ENCODE measurements around the gene ANKRD11. TPM values are rescaled to one million over a fixed set of nuclear protein-coding genes. Genes with fewer than 3 reads are reported as not detected.
A peak's percentile ranks its signal among the peaks of the same experiment; 100 is the strongest.

ANKRD11 gene
- polyA plus RNA-seq, 1 donor: 105 TPM

DNA sequence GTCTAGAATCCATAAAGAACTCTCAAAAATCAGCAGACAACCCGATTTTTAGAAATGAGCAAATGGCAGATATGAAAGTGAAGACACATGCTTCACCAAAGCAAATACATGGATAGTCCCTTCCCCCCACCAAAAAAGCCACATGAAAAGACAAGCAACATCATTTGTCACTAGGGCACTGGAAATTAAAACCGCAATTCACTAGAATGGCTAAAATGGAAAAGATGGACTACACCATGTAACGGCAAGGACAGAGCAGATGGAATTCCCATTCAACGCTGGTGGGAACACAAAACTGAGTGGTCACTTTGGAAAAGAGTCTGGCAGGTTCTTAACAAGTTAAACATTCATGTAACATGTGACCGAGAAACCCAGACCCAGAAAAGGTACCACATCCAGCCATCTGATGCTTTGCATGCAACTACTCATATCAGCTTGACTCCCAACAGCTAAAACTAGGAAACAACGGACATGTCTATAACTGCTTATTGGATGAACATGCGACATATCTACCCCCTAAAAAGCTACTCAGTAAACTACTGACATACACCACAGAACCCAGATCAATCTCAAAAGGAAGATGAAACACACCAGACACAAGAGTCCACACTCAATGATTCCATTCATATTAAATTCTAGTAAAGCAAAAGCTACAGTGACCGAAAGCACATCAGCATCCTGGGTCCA, 140.3 kb downstream of the ANKRD11 start:
- DNase-seq: no peak

DNA sequence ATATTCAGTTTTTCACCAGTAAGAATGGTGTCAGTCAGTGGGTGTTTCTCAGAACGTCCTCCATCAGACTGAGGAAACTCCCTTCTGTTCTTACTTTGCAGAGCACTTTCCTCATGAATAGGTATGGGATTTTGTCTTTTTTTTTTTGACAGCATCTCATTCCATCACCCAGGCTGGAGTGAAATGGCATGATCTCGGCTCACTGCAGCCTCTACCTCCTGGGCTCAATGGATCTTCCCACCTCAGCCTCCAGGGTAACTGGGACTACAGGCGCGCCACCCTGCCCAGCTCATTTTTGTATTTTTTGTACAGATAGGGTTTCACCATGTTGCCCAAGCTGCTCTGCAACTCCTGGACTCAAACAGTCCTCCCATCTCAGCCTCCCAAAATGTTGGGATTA, 142.6 kb downstream of the ANKRD11 start:
- DNase-seq: no peak

DNA sequence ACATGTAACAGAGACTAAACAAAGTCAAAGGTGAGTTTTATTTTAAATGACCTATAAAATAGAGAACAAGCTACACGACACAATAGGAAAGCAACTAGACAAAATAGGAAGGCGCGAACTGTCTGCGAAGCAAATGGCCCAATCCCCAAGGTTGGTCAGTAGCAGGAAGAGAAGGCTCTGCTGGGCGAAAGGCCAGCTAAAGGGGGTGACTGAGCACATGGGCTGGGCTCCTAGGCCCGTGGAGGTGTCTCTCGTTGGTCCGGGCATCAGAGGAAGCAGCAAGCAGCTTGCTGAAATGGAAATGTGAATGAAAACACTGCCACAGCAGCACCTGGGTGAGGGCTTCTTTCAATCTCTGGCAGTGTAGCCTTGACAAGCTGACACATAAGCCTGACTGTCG, 143.5 kb downstream of the ANKRD11 start:
- DNase-seq: no peak

DNA sequence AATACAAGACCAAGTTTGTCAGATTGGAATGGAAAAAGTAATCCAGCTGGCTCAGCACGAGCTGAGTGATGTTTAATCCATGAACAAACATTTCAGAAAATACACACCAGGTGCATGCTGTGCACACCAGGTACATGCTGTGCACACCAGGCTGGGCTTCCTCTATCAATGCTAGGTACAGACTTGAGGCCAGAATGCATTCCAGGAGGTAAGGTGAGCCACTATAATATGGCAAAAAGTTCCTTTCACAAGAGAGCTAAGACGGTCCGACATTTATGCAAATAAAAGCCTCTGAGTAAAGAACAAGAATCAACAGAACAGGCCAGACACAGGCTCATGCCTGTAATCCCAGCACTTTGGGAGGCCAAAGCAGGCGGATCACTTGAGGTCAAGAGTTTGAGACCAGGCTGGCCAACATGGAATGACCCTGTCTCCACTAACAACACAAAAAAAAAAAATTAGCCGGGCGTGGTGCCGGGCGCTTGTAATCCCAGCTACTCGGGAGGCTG, 144.7 kb downstream of the ANKRD11 start:
- DNase-seq: no peak

DNA sequence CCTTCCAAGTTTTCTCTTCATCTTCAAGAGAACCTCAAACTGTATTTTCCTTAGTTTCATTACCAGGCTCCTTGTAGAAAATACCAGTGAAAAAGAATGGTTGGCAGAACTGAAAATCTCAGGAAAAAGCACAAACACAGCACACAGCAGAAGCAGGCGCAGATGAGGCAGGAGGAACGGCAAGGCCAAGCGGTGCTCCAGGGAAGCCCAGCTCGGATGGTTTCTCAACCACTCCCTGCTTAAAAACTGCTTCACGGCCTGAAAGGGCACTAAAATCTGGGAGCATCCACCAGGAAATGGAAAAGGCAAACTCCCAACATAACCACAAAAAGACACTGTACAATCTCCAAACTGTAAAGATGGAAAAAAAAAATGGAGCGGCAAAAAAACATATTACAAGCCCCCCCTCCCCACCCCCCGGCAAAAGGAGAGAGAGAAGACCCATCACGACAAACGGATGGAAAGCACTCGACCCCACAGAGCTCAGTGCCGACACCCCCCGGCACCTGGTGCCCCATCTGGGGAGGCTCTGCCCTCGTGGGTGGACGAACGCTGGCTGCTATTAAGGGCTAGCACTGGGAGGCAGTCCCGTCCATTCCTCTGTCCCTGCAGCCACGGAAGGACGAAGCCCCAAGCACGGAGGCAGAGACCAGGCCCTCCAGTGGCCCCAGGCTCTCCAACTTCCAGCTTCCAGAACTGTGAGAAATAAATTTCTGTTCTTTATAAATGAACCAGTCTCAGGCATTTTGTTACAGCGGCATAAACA, 145.3 kb downstream of the ANKRD11 start:
- no peak for DNase-seq

DNA sequence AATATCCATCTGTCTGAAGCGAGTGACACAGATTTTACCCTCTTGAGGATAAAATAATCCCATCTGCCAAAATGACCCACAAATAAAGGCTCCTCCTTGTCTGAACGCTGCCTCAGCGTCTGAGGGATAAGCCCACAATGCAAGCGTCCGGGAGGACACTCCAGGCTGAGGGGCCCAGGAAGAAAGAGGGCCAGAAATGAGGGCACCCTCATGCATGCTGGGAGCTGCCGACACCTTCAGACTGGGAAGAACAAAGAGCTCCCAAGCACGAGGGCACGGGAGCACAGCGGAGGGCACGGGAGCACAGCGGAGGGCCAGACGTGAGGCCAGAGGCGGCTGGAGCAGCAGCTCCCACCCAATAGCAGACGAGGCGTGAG, 145.9 kb downstream of the ANKRD11 start:
- no peak for DNase-seq

DNA sequence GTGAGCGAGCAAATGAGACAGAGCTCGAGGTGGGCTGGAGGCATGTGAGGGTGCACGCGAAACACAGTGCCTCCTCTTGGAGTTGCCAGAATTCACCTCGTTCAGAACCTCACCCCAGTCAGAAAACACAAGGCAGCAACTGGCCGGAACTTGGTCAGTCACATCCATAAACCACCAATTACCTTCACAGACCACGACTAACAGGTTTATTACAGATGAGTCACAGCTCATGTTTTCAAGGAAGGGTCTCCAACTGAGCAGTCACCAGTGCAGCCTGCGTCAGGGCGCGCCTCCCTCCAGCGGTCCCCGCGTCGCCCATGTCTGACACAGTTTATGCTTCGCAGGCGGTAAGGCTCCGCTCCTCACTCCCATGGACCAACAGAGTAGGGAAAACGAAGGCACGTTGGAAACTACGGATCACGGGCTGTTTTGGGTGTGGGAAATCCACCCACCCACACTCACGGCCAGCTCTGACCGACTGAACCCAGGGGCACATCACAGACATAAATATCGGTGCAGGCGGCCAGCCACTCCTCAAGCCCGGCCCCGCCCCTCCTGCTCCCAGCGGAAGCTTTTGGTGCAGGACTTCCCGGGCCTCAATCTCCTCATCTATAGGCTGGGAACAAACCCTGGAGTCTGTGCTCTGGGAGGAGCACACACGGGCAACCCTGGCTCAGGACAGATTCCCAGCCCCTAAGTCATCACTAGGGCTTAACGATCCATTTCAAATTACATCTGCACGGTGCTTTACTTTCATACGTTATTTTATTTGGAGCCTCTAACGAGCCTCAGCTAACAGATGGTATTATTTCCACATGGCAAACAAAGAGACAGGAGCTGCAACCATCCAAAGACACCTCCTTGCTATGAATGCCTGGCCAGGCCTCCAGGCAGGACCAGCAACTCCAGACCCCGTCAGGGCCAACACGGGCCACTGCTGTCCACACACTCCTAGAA, 146.6 kb downstream of the ANKRD11 start:
- DNase-seq: no peak

DNA sequence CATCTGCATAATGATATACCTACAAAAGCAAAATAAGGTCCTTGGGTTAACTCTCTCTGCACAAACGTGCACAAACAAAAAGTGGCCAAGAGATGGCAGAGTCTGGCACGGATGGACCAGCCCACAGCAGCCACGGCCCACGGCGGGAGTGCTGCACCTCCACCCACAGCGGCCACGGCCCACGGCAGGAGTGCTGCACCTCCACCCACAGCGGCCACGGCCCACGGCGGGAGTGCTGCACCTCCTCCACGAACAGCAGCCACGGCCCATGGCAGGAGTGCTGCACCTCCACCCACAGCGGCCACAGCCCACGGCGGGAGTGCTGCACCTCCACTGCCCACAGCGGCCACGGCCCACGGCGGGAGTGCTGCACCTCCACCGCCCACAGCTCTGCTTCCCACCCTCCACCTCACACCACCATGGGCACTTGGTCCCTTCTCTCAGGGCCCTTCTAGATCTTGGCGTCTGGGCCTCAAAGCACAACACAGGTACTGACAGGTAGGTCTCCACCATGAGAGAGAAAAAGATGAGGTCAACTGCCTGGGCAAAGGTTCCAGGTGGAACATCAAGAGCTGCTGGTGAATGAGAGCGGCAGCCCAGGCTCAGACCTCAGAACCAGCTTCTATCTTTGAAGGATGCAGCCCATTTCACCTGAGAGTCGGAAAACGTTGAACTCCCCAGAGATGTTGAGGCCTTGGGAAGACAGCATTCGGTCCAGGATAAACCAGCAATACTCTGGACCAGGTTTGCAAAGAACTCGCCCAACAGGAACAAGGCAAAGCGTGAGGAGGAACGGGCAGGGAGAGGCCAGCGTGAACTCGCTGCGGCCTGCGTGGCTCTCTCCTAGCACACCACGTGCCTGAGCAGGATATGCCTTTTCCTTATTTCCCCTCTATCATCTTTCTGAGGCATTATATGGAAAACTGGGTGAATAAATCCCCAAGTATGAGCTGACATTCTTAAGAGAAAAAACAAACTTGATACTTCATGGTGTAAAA, 148.4 kb downstream of the ANKRD11 start:
- DNase-seq: no peak

DNA sequence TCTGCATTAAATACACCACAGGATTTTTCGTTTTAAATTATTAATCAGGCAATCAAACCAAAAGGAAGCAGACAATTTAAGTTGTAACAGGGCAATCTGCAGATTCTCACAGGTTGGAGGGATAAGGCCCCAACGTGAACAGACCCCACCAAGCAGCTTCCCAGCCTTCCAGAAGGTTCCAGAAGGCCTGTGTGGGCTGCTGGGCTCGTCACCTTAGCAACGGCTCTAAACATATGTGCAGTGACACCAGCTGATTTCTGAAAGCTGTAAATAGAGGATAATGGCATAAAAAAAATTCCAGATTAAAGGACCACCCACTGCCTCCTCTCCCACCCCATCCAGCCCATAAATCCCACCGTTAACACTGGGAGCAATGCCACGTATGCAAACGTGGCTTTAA, 149.1 kb downstream of the ANKRD11 start:
- no peak for DNase-seq

DNA sequence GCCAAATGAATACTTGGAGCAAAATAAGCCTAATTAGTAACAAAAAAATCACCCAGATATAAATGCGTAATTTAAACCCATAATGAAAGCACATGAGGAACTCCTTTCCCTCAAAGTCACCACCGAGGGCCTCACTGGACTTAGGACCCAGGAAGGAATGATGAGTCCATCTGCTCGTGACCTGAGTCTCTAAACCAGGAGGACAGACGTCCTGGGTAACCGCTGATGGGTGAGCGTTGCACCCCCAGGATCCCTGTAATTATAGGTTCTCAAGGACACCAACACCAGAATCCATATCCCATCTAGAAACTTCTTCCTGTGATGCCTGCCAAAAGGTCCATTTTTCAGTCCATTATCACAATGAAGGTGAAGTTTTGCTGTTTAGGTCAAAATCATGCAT, 151.5 kb downstream of the ANKRD11 start:
- DNase-seq: no peak

DNA sequence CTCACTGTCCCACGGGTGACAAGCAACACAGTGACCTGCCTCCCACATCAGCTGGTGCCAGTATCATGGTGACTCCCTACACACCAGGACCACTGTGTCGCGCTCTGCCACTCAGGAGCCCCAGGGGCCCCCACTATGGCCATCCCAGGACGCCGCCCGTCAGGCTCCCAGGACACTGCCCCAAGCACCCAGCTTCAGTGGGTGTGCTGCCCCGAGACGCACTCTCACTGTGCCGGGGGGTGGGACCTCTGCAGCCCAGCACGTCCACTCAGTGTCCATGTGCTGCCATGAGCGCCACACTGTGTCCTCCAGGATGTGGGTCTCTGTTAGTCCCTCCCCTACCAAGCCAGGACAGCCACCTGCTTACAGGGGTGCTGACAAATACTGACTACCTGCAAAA, 152.4 kb downstream of the ANKRD11 start:
- DNase-seq: no peak

DNA sequence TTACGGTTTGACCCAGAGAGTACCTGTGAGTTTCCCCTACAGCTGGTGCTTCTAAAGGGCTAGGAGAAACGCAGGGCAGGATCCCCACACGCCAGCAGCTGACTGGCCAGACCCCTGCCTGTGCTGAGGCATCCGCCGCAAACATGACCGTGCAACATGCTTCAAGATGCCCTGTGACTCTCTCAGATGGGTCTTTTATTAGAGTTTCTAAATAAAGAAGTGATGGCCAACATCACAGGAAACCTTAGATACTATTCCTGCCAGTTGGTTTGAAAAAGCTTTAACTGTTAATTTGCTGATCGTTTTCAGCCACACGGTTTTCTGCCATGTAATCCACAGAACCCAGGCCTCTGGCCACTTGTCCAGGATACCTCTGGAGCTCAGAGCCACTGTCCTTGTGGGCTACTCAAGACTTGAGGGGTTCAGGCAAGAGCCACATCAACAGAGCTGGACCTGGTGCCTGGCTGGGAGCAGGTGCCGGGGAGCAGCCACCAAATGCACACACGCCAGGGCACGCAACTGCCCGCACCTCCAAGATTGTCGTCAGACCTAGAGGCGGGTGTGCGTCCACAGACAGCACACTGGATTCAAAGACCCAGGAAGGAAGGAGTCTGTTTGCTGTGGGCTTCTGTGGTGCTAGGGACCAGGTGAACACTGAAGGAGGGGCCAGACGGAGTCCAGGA, 154.4 kb downstream of the ANKRD11 start:
- DNase-seq: no peak

DNA sequence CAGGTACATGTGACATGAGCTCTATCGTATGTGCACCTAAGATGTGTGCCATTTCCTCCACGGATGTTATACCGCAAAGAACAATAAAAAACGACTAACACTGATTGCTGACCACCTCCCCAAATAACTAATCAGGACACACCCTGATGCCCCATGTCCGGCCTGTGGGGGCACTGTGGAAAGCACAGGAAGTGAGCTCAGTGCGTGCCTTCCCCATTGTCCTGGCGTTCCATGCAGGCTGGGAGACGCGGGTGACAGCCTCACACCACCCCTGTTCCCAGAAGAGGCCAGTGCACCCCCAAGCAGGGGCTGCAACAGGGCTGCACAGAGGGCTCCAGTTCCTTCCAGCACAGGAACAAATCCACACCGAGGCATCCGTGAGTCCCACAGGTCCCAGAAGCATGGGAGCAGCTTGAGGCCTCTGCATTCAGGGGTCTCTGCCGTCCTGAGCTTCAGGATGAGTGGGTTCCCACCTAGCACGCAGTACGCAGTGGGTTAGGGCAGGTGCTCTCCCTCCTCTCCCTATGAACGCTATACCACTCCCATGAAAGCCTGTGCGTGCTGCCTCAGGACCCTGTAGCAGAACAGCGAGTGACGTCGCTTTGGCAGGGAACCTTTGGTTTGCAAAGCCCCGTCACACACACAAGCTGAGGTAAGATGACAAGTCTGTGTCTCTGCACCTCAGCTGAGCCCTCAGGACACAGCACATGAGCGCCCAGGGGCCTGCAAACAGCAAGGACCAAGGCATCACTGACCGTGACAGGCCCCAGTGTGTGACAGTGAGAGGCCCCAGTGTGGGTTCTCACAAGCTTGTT, 155.2 kb downstream of the ANKRD11 start:
- no peak for DNase-seq

DNA sequence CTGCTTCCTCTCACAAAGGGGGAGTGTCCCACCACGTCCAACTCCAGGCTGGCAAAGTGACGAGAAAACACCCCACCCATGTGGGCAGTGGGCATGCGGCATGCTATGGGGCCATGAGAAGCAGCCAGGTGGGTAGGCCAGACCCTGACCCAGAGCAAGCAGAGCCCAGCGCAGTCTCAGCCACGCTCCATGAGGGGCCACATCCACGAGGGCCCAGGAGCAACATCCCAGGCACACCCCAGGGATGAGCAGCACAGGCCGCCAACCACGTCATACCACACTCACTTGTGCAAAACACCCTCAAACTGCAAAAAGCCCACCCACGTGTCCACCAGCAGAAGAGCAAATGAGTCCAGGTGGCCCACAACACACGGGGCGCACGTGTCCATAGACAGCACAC, 155.9 kb downstream of the ANKRD11 start:
- no peak for DNase-seq

DNA sequence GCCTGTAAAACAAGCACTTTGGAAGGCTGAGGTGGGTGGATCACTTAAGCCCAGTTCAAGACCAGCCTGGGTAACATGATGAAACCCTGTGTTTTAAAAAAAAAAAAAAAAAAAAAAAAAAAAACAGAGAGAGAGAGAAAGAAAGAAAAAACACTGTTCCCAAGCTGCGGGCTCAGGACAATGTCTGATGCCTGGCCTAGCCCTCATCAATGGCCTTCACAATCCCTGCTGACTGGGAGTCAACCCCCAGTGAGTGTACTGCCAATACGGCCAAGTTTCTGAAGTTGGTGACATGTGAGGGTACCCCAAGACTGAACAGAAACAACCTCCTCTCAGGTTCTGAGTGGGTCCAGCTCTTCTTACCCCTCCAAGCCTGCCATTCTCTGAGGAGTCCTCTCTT, 156.3 kb downstream of the ANKRD11 start:
- no peak for DNase-seq

DNA sequence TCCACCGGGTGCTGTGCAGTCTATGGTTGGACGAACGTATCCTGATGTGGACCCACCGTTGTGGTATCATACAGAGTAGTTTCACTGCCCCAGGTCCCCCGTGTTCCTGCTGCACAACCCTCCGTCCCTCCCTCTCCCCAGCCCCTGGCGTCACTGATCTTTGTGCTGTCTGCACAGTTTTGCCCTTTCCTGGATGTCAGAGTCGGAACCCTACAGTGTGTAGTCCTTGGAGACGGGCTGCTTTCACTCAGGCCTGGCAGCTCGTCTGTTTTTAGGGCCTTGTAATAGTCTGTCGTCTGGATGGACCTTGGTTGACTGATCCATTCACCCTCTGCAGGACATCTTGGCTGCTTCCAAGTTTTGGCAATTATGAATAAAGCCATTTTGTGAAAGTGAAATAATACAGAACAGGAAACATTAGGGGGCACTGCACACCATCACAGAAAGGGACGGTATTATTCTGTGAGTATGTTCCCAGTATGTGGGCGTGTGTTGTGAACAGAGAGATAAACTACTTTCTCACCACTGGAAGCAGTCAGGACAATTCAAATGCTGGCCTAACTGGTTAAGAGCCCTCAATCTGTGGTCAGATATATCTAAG, 156.9 kb downstream of the ANKRD11 start:
- peak; percentile 68 for DNase-seq

DNA sequence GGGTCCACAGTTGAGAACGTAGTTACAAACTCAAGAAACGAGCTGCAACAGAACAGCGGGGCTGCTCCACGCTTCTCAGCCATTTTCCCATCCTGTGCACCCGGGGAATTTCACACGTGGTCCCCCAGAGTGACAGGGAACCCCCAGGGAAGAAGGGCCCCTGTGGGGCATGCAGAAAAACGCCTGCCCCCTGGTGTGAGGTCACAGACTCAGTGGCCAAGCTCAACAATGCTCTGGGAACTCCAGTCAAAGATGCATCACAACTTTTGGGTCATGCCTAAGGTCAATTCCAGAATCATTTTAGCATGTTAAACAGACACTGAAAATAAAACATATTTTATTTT, 157.5 kb downstream of the ANKRD11 start:
- no peak for DNase-seq

DNA sequence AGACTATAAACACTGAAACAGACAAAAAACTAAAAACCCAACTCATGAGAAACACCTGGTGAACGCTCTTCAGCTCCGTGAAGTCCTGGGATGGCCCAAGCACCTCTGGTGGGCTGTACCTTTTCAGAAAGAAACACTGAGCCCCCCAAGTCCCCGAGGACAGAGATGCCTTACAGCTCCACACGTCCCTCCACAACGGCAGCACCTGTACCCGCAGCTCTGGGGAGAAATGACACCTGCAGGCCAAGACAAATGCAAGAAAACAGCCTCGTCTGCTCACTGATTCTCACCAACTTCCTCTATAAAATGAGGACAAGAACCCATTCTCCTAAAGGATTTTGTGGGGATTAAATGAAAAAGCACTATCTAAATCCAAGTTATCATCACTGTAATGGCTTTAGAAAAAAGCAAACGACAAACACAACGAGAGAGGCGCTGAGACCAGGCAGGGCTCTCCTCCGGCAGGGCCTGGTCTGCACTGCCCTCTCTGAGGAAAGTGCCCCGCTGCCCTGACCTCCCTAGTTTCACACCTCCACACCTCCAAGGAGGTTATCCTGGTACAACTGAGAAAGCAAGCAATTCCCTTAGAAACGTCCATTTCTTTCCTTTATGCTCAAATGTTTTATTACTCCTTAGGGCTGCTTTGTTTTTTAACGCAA, 158.0 kb downstream of the ANKRD11 start:
- no peak for DNase-seq
